Stimulated activated CD8-positive, alpha-beta memory T cell treated with anti-CD3 and anti-CD28 coated beads, Interleukin-4, amount 100 ng/mL, for 48 hours (primary cell): ENCODE data around the gene ARTN.

ENCODE experiments used
- DNase-seq: peaks from one replicate; pipeline ENCODE4 v3.0.0-alpha.2; 2020

ARTN gene

DNA sequence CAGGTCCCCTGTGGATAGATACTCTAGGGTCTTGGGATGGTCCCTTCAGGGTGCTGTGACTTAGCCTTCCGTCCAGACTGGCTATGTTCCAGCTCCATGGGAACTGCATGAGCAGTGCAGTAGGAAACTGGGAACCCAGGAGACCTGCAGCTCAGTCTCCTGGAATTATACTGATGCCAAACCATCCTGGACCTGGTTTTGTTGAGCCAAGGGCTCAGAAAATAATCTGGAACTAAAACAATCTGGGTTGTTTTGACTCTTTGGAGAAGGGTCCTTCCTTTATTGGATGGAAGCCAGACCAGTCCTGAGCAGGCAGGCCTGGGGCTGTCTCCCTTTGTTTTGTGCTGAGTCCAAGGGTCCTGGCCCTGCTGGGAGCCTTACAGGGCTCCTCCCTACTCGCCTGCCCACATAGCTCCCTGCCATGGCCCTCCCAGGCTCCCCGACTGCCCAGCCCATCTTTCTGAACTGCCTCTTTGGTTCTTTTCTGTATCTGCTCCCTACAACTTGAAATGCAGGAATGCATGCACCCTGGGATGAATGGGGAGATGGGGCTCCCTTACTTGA, 14.4 kb downstream of the ARTN start:
- no peak for DNase-seq

DNA sequence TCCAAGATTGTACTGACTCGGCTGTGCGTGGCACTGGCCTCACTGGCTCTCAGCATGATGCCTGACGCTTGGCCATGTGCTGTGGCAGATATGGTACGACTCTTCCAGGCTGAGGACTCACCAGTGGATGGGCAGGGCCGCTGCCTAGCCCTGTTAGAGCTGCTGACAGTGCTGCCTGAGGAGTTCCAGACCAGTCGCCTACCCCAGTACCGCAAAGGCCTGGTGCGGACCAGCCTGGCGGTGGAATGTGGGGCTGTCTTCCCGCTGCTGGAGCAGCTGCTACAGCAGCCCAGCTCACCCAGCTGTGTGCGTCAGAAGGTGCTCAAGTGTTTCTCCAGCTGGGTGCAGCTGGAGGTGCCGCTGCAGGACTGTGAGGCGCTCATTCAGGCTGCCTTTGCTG, 16.1 kb downstream of the ARTN start:
- DNase-seq = no peak

DNA sequence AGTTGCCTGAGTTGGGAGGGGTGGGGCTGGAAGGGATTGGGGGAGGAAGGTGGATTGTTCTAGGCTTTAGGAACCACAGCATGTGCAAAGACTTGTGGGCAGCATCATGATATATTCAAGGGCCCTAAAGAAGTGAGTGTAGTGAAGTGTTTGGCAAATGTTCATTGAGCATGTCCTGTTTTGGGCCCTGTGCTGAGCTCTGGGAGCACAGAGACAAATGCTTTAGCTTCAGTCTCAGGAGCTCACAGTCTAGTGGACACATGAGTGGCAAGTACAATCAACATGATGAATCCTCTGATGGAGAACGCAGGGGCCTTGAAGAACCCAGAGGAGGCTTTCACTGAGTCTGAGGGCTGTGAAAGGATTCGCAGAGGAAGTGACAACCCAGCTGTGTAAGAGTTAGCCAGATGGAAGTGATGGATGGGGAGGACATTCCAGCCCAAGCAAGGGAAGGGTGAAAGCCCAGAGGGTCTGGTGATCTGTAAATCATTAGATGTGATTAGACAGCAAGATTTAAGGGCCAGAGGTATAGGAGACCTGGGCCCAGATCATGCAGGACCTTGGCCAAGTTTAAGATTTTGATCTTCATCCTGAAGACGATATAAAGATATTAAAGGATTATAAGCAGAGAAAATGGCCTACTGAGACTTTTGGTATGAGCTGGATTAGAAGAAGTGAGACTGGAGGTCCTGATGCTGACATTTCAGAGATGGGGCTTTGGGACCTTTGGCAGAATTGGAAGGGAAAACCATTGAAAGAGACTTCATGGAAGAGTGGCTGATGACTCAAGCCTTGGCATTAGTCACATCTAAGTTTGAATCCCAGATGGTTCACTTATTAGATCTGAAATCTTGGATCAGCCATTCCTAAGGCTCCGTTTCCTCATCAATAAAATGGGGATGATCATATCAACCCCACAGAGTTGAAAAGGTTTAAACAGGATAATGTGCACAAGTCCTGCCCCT, 17.7 kb downstream of the ARTN start:
- no peak for DNase-seq

DNA sequence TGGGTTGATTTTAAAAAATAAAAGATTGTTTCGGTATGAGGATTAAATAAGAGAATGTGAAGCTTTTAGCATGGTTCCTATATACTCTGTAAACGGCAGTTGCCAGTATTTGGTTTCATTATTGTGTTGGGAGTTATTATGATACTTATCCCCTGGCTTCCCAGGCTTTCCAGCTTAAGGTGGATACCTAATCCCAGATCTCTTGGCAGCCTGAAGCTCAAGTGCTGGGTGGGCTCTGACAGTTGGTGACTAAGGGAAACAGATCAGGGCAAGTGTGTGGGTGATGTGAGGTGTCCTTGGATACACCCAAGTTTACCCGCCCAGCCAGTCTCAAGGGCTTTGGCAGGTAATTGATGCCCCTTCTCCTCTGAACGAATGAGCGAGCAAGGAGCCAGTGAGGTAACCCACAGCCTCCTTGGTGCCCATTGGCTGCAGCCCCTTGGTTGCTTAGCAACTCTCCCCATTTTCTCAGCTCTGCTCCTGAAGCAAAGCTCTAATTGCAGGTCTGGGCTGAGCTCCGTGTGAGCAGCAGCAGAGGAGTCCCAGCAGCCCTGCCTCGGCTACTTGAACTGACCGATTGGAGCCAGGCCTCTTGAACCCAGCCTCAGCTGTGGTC, 19.2 kb downstream of the ARTN start:
- DNase-seq = no peak

DNA sequence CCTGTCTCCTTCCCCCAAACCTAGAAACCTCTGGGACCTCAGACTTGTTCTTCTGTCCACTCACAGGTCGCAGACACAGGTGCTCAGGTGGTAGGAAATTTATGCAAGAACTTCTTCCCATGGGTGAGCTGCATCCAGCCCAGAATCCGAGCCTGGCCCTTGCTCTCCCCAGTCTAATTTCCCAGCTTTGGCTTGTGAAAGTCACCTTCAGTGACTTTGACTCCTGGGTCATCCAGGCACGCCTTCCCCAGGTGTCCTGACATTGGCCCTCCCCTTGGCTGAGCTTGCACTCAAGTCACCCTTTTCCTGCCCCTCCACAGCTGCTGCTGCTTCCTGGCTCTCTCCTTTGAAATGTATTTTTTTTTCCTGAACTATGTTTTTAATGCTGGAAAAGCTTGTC, 19.8 kb downstream of the ARTN start:
- DNase-seq = no peak

DNA sequence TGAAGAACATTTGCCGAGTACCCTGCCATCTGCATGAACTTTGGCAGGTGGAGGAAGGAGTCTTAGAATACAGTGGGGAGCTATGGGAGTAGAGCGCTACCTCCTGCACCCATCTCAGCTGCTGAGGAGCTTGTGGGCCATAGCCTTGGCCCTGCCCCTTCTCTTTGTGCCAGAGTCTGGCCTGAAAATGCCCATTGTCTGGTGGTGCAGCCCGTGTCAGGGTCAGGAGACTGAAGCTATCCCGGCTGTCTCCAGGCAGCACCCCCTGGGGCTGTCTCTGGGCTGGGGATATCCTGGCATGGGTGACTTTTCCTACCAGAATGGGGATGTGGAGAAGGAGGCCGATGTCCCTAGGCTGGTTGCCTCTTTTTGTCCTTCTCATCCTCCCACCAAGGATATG, 20.4 kb downstream of the ARTN start:
- DNase-seq = no peak

DNA sequence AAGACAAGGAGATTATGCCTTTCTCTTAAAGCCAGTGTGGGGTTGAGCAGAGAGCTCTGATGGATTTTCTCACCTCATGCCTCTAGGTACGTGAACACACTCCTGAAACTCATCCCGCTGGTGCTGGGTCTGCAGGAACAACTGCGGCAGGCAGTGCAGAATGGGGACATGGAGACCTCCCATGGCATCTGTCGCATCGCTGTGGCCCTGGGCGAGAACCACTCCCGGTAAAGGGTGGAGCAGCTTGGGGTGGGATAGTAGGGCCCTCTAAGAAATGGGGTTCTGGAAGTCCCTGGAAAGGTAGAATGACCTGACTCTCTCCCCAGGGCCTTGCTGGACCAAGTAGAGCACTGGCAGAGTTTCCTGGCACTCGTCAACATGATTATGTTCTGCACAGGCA, 22.6 kb downstream of the ARTN start:
- no peak for DNase-seq

DNA sequence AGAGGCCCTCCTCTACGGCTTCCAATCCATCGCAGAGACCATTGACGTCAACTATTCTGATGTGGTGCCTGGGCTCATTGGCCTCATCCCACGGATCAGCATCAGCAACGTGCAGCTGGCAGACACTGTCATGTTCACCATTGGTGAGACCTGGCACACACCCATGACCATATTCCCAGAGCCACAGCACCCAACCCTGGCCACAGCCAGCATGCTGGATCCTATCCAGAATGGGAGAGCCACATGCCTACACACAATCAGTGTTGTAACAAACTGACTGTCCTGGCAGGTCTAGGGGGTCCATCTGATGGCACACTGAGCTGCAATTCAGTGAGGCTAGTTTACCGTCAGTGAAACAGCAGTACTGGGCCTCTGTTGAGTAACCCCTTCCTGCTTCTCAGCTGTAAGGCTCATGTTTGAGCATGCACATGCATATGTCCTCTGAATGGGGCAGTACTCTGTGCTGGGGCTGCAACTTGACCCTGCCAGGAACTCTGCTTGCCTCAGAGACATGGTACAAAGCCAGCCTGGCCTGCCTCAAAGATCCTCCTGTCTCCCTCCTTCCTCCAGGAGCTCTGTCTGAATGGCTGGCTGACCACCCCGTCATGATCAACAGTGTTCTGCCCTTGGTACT, 23.9 kb downstream of the ARTN start:
- DNase-seq = no peak

DNA sequence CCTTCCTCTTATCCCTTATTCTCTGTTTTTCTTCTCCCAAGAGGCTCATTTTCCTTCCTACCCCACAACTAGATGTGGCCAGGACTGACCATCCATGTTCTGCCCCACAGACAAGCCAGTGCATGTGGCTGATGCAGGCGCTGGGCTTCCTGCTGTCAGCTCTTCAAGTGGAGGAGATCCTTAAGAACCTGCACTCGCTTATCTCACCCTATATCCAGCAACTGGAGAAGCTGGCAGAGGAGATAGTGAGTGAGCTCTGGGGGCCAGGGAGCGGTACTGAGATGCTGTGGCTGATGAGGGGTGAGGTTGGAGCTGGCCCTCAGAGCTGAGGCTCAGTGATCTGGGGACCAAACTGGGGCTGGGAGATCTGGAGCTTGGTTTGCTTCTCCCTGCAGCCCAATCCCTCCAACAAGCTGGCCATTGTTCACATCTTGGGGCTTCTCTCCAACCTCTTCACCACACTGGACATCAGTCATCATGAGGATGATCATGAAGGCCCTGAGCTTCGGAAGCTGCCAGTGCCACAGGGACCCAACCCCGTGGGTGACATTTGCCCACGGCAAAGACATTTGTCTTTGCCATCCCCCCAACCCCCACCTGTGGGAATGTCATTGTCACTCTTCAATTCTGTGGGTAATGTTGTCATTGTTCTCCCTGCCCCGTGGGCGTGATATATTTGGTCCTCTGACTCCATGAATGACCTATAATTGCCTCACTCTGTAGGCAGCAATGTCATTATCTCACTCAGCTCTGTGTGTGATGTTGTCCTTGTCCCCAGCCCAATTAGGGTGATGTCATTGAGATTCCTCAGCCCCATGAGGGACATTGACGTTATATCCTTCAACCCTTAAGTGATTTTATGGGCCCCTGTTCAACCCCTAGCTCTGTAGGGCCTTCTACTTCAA, 25.0 kb downstream of the ARTN start:
- no peak for DNase-seq

DNA sequence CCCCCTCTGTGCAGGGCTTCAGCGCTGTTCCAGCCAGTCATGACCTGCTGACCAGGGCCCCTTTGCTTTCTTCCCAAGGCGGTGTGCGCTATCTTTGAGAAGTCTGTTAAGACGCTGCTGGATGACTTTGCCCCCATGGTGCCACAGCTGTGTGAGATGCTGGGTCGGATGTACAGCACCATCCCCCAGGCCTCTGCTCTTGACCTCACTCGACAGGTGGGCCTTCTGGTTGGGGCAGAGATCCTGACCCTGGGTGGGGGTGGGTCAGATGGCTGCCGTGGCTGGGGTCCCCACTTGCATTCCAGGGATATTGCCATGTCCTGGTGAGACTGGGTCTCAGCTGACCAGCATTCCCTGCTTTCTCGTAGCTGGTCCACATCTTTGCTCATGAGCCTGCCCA, 27.2 kb downstream of the ARTN start:
- no peak for DNase-seq

DNA sequence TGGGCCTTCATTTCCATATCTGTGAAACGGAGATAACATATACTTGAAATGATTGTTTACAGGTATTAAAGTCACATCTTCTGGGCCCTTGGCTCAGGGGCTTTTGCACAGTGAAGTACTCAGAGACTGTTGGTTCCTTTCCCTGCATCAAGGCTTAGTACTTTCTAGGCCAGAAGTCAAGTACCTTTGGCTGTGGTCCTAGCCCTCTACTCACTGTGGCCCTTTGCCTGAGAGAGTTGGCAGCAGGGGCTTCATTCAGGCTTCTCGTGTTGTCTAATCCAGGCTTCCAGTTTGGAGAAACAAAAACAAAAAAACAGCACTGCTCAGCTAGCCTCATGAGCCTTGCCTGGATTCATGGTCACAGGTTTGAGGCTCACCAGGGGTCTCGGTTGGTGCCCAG, 28.1 kb downstream of the ARTN start:
- no peak for DNase-seq

DNA sequence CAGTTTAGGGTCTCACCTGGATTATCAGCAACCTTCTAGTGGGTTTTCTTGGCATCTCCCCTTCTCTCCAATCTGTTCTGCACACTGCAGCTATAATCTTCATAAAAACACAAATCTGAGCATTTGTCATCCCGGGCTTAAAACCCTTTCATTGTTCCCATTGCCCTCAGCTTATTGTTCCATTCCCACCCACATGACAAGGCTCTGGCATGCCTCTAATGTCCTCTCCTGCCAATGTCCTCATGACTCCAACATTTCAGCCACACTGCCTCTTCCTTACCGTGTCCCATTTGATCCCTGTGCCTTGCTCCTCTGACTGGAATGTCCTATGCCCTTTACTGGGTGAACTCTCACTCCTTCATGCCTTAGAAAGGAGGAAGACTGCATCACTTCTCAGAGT, 28.7 kb downstream of the ARTN start:
- DNase-seq = no peak

DNA sequence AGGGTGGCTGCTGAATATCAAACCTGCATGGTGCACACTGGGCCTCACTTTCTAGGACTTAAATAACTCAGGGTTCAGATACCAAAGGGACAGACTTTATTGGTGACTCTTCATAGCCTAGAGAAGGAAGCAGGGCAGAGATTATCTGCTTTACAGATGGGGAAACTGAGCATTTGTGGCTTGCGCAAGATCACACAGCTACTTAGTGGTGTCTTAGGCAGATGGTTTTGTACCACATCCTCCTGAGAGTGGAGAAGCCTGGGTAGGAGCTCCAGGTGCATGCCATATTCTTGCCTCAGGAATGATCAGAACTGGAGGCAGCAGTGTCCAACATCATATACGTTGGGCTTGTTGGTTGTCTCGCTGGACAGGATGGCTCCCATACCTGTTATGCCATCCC, 29.4 kb downstream of the ARTN start:
- DNase-seq = no peak

DNA sequence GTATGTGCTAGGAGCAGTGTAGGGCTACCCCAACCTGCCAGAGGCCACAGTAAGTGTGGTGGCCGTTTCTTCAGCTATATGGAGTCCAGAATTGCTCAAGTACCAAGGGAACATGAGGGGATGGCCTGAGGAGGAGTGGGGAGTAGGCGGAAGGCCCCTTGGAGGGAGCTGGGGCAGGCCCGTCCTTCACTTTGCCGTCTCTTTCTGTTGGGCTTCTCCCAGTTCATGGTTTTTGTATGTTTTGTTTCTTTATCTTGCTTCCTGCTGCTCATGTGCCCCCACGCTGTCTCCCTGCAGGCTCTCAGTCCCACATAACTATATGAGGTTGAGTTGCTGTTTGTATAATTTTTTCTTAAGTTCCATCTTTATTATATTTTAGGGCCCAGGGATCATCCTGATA, 30.3 kb downstream of the ARTN start:
- no peak for DNase-seq

DNA sequence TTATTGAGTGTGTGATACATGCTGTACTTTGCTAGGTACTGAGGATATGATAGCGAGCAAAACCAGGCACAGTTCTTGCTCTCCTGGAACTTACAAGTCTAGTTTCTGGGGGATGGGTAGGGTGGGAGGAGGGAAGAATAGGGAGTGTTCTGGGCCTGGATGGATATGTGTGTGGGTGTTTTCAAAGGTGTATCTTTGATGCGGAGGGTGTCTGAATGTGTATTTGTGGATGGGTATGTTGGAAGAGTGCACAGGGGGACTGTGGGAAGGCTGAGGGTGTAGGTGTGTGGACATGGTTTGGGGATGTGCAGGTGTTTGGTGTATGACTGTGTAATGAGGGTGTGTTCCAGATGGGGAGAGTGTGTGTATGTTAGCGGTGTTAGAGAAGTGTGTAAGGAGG, 31.7 kb downstream of the ARTN start:
- DNase-seq = no peak

DNA sequence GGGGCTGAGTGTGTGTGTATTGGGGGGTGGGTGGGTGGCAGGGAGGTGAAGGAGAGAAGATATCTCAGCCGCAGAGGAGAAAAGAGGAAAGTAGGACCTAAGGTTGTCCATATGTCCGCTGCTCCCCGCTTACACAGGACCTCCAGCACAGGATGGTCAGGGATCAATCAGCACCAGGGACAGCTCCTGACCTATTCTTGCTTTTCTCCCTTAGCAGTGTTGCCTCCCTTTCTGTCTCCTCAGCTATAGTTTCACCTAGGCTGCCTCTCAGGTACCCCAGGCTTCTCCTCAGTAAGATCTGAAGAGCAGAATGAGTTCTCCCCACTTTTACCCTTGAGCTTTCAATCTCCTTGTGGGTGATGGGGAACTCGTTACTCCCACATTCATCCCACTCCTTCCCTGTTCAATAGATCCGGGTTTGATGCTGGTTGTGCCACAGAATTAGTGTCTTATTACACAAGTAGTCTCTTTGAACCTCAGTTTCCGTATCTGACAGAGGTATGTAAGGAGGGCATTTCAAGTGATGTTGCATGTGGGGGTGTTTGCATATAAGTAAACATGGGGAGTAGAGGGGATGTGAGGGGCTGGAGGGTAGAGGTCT, 34.8 kb downstream of the ARTN start:
- no peak for DNase-seq

DNA sequence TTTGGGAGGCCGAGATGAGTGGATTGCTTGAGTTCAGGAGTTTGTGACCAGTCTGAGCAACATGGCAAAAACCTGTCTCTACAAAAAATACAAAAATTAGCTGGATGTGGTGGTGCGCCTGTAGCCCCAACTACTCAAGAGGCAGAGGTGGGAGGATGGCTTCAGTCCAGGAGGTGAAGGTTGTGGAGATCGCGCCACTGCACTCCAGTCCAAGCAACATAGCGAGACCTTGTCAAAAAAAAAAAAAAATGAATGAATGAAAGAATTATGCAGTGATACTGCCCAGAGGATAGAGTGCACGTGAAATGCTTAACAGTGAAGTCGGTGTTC, 35.8 kb downstream of the ARTN start:
- DNase-seq = no peak

DNA sequence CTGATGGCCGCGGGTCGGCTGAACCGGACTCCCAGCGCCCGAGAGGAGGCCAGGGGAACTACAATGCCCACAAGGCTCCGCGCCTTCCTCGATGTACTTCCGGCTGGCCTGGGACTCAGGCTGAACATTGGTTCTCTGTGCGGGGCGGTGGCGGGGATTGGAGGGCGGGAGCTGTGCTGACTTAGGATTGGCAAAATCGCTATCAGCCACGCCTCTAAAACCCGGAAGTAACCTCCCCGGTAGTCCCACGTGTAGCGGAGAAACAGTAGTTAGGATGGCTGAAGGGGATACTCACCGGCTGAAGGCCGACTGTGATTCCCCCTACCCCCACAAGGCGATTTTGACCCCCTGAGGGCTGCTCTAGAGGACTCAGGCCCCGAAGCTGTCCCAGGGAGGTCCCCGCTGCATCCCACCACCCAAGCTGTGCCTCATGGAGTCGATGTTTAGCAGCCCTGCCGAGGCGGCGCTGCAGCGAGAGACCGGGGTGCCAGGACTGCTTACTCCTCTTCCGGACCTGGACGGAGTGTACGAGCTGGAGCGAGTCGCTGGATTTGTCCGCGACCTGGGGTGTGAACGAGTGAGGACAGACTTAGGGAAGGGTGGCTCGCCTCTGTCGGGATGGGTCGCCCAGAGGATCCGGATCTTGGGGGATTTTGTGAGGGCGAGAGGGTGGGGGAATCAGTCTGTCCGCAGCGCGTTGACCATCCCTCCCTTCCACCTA, 36.3 kb downstream of the ARTN start, which contains the start of gene DPH2:
Gene DPH2, plus strand, starts transcription at position 265 of the 721 bp plus-strand sequence. Its CDS starts 166 bp downstream, at position 431.
- peak; percentile 97 for DNase-seq

DNA sequence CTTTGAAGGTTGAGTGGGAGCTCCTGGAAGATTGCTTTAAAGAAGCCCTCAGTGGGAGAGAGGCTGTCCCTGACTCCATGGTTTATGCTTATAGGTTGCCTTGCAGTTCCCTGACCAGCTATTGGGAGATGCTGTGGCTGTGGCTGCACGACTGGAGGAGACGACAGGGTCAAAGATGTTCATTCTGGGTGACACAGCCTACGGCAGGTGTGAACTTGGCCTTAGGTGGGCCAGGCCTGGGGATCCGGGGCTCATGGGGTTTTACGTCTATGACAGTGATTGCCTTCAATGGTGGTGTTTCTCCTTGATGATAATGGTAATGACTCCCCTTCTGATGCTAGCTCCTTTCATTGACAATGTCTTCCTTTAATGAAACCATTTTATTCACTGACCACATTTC, 36.9 kb downstream of the ARTN start:
- DNase-seq = no peak

DNA sequence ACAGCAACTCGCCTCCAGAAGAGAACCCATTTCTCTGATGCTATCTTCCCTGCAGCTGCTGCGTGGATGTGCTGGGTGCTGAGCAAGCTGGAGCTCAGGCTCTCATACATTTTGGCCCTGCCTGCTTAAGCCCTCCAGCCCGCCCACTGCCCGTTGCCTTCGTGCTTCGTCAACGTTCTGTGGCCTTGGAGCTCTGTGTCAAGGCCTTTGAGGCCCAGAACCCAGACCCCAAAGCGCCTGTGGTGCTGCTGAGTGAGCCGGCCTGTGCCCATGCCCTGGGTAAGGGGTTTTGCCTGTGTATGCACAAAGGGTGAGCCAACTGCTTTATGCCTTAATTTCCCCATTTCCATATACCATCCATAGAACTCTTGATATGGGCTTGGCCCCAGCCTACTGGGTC, 37.3 kb downstream of the ARTN start:
- DNase-seq = no peak

DNA sequence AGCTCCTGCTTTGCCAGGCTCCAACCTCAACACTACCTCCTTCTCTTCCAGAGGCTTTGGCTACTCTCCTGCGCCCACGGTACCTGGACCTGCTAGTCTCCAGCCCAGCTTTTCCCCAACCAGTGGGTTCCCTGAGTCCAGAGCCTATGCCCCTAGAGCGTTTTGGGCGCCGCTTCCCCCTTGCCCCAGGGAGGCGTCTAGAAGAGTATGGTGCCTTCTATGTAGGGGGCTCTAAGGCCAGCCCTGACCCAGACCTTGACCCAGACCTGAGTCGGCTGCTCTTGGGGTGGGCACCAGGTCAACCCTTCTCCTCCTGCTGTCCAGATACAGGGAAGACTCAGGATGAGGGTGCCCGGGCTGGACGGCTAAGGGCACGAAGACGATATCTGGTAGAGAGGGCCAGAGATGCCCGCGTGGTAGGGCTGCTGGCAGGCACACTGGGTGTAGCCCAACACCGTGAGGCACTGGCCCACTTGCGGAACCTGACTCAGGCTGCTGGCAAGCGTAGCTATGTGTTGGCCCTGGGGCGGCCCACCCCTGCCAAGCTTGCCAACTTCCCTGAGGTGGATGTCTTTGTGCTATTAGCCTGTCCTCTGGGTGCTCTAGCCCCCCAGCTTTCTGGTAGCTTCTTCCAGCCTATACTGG, 37.9 kb downstream of the ARTN start:
- DNase-seq = no peak
